Measurements from ENCODE around the gene SPATA21. TPM values are rescaled to one million over a fixed set of nuclear protein-coding genes. Genes with fewer than 3 reads are reported as not detected.
A peak's percentile ranks its signal among the peaks of the same experiment; 100 is the strongest.
"Not testable (repeated sequence)": the region's sequence is repeated elsewhere in the genome, so short reads cannot be mapped to it uniquely, and the experiment has no call there.

Gene SPATA21
- total and polyA plus RNA-seq, 5 donors from 2014 or later = not detected

DNA sequence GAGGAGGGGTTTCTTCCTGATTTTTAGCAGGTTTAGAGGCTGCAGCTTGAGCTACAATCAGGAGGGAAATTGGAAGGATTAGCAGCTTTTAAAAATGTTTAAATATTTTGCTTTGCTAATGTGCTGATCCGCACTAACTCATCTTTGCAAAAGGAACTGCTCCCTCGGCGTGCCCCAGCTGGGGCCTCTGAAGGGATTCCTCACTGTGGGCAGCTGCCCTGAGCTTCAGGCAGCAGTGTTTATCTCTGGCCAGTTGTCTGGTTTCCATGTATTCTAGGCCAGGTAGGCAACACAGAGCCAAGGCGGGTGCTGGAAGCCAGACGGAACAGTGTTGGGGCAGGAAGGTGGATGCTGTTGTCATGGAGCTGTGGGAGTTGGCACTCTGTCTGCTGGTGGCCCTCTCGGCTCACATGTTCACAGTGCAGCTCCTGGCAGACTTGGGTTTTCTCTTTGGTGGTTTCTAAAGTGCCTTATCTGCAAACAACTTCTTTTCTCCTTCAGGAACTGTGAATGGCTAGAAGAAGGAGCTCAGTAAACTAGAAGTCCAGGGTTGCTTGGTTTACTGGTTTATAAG is 22.2 kb upstream of the SPATA21 start:
- Mint-ChIP-seq H3K4me1 (peaks cover 5 to 16% (median 7%) of the 10 kb centered on the region in 4 donors), H3K9me3 (no peaks in the 10 kb centered on the region), H3K27me3 (no peaks in the 10 kb centered on the region), H3K4me3 (no peak overlapping the region), H3K36me3 (peaks cover 35% of the 10 kb centered on the region), H3K27ac (no peak overlapping the region)
- ATAC-seq (ENCODE audit: low read depth in 2 of 2) = no peak
- H3K9me3 ChIP-seq (ENCODE audit: control insufficient read depth in 2 of 2, low read length in 2 of 2) = no peaks in the 10 kb centered on the region
- no peak for DNase-seq
- H3K27ac ChIP-seq (ENCODE audit: insufficient read depth, low read length, poor library complexity, severe bottlenecking) = no peak overlapping the region
- peaks cover 70% of the 10 kb centered on the region for H3K36me3 ChIP-seq (ENCODE audit: control insufficient read depth, insufficient read depth, low read length)
- no peaks in the 10 kb centered on the region for H3K4me1 ChIP-seq (ENCODE audit: control insufficient read depth, insufficient read depth, low read length, poor library complexity, severe bottlenecking)
- no peaks in the 10 kb centered on the region for H3K27me3 ChIP-seq (ENCODE audit: control insufficient read depth, insufficient read depth, low read length)
- no peak overlapping the region for H3K4me3 ChIP-seq (ENCODE audit: low read depth, low read length)

DNA sequence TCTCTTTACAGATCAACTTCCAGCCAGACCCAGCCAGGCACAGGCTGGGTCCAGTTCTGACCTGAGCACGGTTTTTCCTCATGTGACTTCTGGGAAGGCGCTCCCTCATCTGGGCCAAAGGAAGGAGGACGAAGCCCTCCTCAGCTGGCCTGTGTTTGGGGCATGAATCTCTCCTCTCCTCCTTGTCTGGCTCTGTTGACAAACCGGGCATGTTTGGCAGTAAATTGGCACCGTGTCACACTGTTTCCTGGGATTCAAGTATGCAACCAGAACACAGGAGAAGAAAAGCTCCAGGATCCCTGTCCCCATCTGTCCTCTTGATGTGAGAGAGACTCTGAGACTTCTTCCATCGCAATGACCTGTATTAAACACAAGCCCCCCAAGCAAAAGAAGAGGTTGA is 21.6 kb upstream of the SPATA21 start:
- Mint-ChIP-seq H3K27ac (peak overlapping the region in 1 of 3 donors; percentile 56), H3K4me3 (no peak overlapping the region), H3K4me1 (peaks cover 1 to 16% (median 7%) of the 10 kb centered on the region in 4 donors), H3K27me3 (no peaks in the 10 kb centered on the region), H3K9me3 (no peaks in the 10 kb centered on the region), H3K36me3 (peaks cover 35% of the 10 kb centered on the region)
- Histone ChIP-seq H3K4me3 (ENCODE audit: low read depth, low read length) (no peak overlapping the region), H3K36me3 (ENCODE audit: control insufficient read depth, insufficient read depth, low read length) (peaks cover 74% of the 10 kb centered on the region), H3K27me3 (ENCODE audit: control insufficient read depth, insufficient read depth, low read length) (no peaks in the 10 kb centered on the region), H3K9me3 (ENCODE audit: control insufficient read depth in 2 of 2, low read length in 2 of 2) (no peaks in the 10 kb centered on the region), H3K4me1 (ENCODE audit: control insufficient read depth, insufficient read depth, low read length, poor library complexity, severe bottlenecking) (no peaks in the 10 kb centered on the region), H3K27ac (ENCODE audit: insufficient read depth, low read length, poor library complexity, severe bottlenecking) (no peak overlapping the region)
- ATAC-seq (ENCODE audit: low read depth in 2 of 2) (no peak), DNase-seq (no peak)

DNA sequence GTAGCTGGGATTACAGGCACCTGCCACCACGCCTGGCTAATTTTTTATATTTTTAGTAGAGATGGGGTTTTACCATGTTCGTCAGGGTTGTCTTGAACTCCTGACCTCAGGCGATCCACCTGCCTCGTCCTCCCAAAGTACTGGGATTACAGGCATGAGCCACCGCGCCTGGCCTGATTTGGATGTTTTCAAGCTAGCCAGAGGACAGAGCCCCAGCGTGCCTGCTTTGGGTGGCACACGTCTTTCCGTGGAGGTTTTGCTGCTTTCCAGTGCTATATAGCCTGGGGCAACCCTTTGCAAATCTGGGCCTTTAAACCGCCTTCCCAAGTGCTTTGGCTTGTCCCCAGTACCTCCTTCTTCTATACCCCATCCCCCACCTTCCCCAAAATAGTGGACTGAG is 18.9 kb upstream of the SPATA21 start:
- DNase-seq = not testable (repeated sequence)
- H3K36me3 Mint-ChIP-seq = peaks cover 34% of the 10 kb centered on the region

DNA sequence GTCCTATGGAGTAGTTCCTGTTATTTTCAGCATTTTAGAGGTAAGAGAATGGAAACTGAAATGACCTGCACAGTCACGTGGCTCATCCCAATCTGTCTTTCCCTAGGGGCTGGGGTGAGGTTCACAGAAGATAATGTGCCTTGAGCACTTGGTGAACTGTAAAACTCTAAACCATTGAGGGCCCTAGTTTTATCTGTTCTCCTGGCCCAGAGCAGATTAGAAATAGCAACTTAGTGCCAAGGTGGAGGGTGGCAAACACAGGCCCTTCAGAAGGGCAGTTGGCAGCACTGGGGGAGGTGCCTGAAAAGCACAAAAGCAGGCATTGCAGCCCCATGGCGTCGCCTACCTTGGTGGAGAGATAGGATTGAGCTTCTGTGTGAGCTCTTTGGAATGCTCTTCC is 17.7 kb upstream of the SPATA21 start:
- not testable (repeated sequence) for H3K4me3 Mint-ChIP-seq; ATAC-seq (ENCODE audit: low read depth in 2 of 2); H3K4me3 ChIP-seq (ENCODE audit: low read depth, low read length); H3K9me3 Mint-ChIP-seq; DNase-seq; H3K27me3 ChIP-seq (ENCODE audit: control insufficient read depth, insufficient read depth, low read length); H3K9me3 ChIP-seq (ENCODE audit: control insufficient read depth in 2 of 2, low read length in 2 of 2); H3K27me3 Mint-ChIP-seq; H3K4me1 ChIP-seq (ENCODE audit: control insufficient read depth, insufficient read depth, low read length, poor library complexity, severe bottlenecking); H3K27ac ChIP-seq (ENCODE audit: insufficient read depth, low read length, poor library complexity, severe bottlenecking)
- Mint-ChIP-seq H3K27ac (peak overlapping the region in 2 of 3 donors; percentile 67 to 71), H3K4me1 (peaks cover 3 to 34% (median 13%) of the 10 kb centered on the region in 4 donors), H3K36me3 (peaks cover 33% of the 10 kb centered on the region)
- peaks cover 90% of the 10 kb centered on the region for H3K36me3 ChIP-seq (ENCODE audit: control insufficient read depth, insufficient read depth, low read length)

More for the DNA sequence above, 18.9 kb upstream of the SPATA21 start:
- ATAC-seq (ENCODE audit: low read depth in 2 of 2); H3K4me3 ChIP-seq (ENCODE audit: low read depth, low read length); H3K27me3 Mint-ChIP-seq; H3K4me3 Mint-ChIP-seq; H3K27ac Mint-ChIP-seq; H3K9me3 ChIP-seq (ENCODE audit: control insufficient read depth in 2 of 2, low read length in 2 of 2); H3K4me1 ChIP-seq (ENCODE audit: control insufficient read depth, insufficient read depth, low read length, poor library complexity, severe bottlenecking); H3K27me3 ChIP-seq (ENCODE audit: control insufficient read depth, insufficient read depth, low read length); H3K27ac ChIP-seq (ENCODE audit: insufficient read depth, low read length, poor library complexity, severe bottlenecking); H3K9me3 Mint-ChIP-seq: not testable (repeated sequence)
- peaks cover 84% of the 10 kb centered on the region for H3K36me3 ChIP-seq (ENCODE audit: control insufficient read depth, insufficient read depth, low read length)
- H3K4me1 Mint-ChIP-seq = peaks cover 4 to 25% (median 12%) of the 10 kb centered on the region in 4 donors

DNA sequence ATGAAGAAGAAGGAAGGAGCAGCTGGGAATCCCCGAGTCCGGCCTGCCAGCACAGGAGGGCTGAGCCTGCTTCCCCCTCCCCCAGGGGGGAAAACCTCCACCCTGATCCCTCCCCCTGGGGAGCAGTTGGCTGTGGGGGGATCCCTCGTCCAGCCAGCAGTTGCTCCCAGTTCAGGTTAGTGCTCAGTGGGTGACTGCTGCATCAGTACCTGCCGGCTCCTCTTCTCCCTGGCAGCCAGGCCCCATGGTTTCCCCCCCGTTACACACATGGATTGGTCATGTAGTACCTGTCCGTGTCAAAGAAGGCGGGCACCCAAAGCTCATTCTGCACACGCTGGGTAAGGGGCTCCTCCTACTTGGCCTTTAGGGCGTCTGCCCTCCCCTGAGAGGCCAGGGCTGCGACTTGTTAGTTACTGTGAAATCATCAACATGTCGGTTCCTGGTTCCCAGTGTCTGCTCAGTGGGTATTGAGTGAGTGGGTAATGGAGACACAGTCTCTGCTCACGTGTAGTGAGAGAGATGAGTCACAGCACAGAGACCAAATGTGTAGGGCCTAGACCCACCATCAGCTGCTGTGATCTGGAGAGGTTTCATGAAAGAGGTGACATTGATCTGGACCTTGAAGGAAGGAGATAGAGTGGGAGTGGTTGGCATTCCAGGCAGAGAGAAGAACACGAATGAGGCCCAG is 14.8 kb upstream of the SPATA21 start:
- Mint-ChIP-seq H3K27me3 (no peaks in the 10 kb centered on the region), H3K27ac (peak overlapping the region in 2 of 3 donors; percentile 5 to 65), H3K4me3 (peak overlapping the region in 1 of 4 donors; percentile 70), H3K9me3 (no peaks in the 10 kb centered on the region), H3K4me1 (peaks cover 10 to 60% (median 29%) of the 10 kb centered on the region in 4 donors), H3K36me3 (peaks cover 48% of the 10 kb centered on the region)
- H3K4me3 ChIP-seq (ENCODE audit: low read depth, low read length) = no peak overlapping the region
- peaks cover 6% of the 10 kb centered on the region for H3K4me1 ChIP-seq (ENCODE audit: control insufficient read depth, insufficient read depth, low read length, poor library complexity, severe bottlenecking)
- H3K27me3 ChIP-seq (ENCODE audit: control insufficient read depth, insufficient read depth, low read length) = no peaks in the 10 kb centered on the region
- no peak overlapping the region for H3K27ac ChIP-seq (ENCODE audit: insufficient read depth, low read length, poor library complexity, severe bottlenecking)
- DNase-seq (no peak), ATAC-seq (ENCODE audit: low read depth in 2 of 2) (peak in 1 of 2 donors; percentile 22)
- no peaks in the 10 kb centered on the region for H3K9me3 ChIP-seq (ENCODE audit: control insufficient read depth in 2 of 2, low read length in 2 of 2)
- H3K36me3 ChIP-seq (ENCODE audit: control insufficient read depth, insufficient read depth, low read length) = peaks cover 90% of the 10 kb centered on the region

DNA sequence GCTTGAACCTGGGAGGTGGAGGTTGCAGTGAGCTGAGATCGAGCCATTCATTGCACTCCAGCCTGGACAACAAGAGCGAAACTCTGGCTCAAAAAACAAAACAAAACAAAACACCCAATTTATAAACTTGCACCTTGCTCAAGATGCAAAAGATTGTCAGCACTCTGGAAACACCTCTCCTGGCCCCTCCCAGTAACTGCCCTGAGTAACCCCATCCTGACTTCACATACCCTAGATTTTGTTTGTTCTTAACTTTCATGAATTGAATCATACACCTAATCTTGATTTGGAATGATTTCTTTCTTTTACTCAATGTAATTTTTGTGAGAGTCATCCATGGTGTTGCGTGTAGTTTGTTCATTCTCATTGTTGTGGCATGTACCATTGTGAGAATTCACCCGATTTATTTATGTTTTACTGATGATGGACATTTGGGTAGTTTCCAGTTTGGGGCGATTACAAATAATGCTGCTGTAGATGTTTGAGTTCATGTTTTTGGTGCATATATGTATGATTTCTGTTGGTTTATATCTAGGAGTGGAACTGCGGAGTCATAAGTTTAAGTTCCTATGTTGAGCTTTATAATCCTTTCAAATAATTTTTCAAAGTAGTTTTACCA is 13.7 kb upstream of the SPATA21 start:
- H3K4me3 Mint-ChIP-seq = peak overlapping the region in 1 of 4 donors; percentile 39

DNA sequence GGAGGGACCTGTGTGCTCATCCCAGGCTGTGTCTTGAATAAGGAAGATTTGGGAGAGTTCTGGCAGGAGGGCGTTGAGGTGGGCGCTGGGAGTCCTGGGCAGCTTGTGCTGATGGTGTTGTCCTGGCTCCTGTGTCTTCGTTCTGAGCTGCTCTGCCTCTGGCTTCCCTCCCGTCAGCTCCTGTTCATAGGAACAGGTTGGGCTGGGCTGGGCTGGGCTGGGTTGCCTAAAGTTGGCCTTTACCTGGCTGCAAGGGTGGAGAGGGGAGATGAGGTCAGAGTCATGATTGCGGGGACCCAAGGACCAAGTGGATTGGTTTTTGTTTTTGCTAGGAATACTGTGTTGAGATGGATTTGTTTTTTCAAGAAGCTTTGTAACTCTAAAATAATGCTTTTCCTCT is 12.4 kb upstream of the SPATA21 start:
- ATAC-seq (ENCODE audit: low read depth in 2 of 2) (no peak), DNase-seq (no peak)
- peaks cover 6% of the 10 kb centered on the region for H3K4me1 ChIP-seq (ENCODE audit: control insufficient read depth, insufficient read depth, low read length, poor library complexity, severe bottlenecking)
- H3K27me3 ChIP-seq (ENCODE audit: control insufficient read depth, insufficient read depth, low read length) = no peaks in the 10 kb centered on the region
- H3K27ac ChIP-seq (ENCODE audit: insufficient read depth, low read length, poor library complexity, severe bottlenecking) = no peak overlapping the region
- H3K27me3 Mint-ChIP-seq = no peaks in the 10 kb centered on the region
- peak overlapping the region in 1 of 4 donors; percentile 54 for H3K4me3 Mint-ChIP-seq
- peaks cover 10 to 68% (median 26%) of the 10 kb centered on the region in 4 donors for H3K4me1 Mint-ChIP-seq
- no peak overlapping the region for H3K4me3 ChIP-seq (ENCODE audit: low read depth, low read length)
- H3K9me3 ChIP-seq (ENCODE audit: control insufficient read depth in 2 of 2, low read length in 2 of 2) = no peaks in the 10 kb centered on the region
- H3K36me3 Mint-ChIP-seq = peaks cover 45% of the 10 kb centered on the region
- peak overlapping the region in 1 of 3 donors; percentile 51 for H3K27ac Mint-ChIP-seq
- H3K36me3 ChIP-seq (ENCODE audit: control insufficient read depth, insufficient read depth, low read length) = peaks cover 88% of the 10 kb centered on the region
- H3K9me3 Mint-ChIP-seq = no peaks in the 10 kb centered on the region

More for the DNA sequence above, 13.7 kb upstream of the SPATA21 start:
- ATAC-seq (ENCODE audit: low read depth in 2 of 2) = no peak
- H3K9me3 Mint-ChIP-seq = no peaks in the 10 kb centered on the region
- Histone ChIP-seq H3K27ac (ENCODE audit: insufficient read depth, low read length, poor library complexity, severe bottlenecking) (no peak overlapping the region), H3K9me3 (ENCODE audit: control insufficient read depth in 2 of 2, low read length in 2 of 2) (no peaks in the 10 kb centered on the region), H3K27me3 (ENCODE audit: control insufficient read depth, insufficient read depth, low read length) (no peaks in the 10 kb centered on the region), H3K4me1 (ENCODE audit: control insufficient read depth, insufficient read depth, low read length, poor library complexity, severe bottlenecking) (peaks cover 6% of the 10 kb centered on the region), H3K36me3 (ENCODE audit: control insufficient read depth, insufficient read depth, low read length) (peaks cover 89% of the 10 kb centered on the region), H3K4me3 (ENCODE audit: low read depth, low read length) (no peak overlapping the region)
- H3K27ac Mint-ChIP-seq = peak overlapping the region in 2 of 3 donors; percentile 42 to 74
- no peaks in the 10 kb centered on the region for H3K27me3 Mint-ChIP-seq
- peaks cover 48% of the 10 kb centered on the region for H3K36me3 Mint-ChIP-seq
- no peak for DNase-seq
- H3K4me1 Mint-ChIP-seq = peaks cover 10 to 60% (median 28%) of the 10 kb centered on the region in 4 donors
